HUDEP-2 (cell line): ENCODE data around the gene PTER.

Experiments used
- DNase-seq, 76 experiments: peaks; one replicate each; lab custom pipeline; 2025; ENCODE audit not compliant: unreplicated experiment in 76 of 76; lab: John Stamatoyannopoulos, UW

PTER gene

DNA sequence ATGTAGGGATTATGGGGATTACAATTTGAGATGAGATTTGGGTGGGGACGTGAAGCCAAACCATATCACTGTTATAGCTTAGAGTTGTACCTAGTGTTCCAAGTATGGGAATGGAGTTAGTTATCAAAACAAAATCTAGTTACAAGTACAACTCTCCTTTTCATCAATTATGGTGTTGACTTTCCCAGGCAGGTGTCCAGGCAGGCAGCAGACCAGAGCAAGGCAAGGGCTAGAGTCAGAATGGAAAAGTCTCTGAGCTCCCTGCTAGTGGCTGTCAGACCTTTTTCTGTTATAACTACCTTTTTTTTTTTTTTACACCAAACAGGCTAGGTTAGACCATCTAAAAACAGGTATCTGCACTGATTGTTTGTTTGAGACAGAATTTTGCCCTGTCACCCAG is 29.2 kb downstream of the PTER start:
- DNase-seq: no peak

DNA sequence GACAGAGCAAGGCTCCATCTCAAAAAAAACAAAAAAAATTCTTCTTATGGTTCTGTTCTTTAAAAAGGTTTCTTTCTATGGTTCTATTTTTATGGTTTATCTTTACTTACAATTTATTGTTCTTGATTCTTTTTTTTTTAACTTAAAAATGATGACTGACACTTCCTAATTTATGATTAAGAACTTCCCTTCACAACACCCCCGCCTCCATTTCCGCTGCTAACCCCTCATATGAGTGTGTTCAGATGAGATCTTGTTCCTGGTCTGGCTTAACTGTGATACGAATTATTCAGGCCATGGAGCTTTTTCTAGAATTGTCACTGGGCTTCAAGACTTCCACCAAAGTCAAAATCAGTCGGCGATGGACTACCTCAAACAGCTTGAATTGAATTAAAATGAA is 33.9 kb downstream of the PTER start:
- no peak for DNase-seq

GRCh38 chr10:16472828-16473227 is 36.0 kb downstream of the PTER start:
- DNase-seq: no peak

GRCh38 chr10:16477757-16478156 is 40.9 kb downstream of the PTER start:
- DNase-seq: no peak

DNA sequence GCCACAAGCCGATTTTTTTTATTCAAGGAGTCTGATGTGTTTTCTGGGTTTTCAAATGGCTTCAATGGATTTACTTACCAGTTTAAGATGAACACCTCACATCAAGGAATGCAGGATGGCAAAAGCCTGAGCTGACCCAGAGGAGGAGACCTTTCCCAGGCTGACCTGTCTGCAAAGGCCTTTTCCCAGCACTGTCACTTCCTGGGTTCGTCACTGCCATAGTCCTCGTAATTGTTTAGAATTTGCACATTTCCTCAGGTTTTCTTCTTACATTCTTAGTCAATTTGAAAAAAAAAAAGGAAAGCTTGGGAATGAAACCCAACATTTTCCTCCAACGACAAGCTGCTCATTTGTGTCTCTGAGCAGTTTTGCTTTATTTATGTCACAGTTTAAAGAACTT is 42.0 kb downstream of the PTER start:
- DNase-seq: no peak

GRCh38 chr10:16481052-16481728 is 44.4 kb downstream of the PTER start:
- DNase-seq: no peak

DNA sequence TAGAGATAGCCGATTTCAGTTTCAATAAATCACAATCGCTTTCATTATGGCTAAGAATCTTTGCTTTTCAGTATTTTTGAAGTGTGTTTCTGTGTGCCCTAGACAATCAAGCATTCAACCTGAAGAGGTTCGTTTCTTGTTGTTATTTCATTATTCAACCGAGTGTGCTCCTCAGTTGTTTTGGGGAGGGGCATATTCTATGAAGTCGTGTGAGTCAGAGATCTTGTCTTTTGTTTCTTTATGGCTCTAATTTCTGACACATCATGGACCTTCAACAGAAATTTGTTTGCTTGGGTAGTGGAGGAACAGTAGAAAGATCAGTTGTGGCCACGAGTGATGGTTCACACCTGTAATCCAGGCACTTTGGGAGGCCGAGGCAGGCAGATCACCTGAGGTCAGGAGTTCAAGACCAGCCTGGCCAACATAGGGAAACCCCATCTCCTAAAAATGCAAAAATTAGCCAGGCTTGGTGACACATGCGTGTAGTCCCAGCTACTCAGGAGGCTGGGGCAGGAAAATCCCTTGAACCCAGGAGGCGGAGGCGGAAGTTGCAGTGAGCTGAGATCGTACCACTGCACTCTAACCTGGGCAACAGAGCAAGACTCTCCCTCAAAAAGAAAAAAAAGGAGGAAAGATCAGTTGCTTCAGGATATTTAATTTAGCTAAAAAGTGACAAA is 46.6 kb downstream of the PTER start:
- no peak for DNase-seq

GRCh38 chr10:16490511-16490910 is 53.7 kb downstream of the PTER start:
- DNase-seq: no peak

DNA sequence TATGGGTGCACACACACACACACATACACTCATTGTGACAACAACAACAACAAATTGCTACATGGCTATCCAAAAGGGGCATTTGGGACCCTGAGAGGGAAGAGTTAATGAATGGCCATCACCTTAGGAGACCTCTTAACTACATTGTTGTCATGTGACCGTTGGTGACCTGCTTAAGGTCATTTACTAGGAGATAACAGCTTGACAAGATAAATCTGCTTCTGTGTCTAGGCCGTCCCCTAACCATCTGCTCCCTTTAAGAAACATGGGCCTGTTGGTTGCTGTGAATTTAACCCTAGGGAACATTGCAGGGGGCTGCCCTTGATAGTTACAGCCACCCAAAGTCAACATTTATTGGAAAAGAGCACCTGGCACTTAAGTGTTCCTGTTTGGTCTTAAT is 55.1 kb downstream of the PTER start:
- DNase-seq: no peak

DNA sequence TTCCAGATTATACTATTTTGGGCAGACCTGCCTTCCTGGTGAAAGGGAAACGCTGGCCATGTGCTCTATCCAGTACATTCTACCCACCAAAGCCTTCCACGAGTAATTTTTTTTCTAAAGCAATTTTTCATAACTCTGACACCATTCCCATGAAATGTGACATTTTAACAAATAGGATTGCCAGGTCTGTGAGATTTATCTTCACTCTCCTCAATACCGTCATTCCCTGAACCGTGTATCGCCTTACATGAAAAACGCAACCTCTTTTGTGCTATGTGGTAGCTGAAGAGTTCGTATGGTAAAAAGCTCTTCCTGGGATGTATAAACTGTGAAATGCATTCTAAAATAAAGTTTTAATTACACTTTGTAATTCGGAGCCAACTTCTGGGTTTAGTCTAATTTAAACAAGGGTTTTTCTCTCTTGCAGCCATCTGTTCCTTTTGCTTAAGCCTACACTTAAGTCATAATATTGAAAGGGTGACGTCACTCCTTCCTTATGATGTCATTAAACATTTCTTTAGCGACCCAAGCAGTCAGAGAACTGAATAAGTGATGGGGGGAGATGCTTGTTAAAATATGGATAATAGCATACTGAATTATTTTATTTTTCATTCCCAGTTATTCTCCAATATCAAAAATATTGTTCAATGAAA is 57.2 kb downstream of the PTER start:
- no peak for DNase-seq

GRCh38 chr10:16497911-16498310 is 61.1 kb downstream of the PTER start:
- no peak for DNase-seq

- DNase-seq: no peak
Measured at GRCh38 chr10:16505161-16505560, 68.4 kb downstream of the PTER start.

- DNase-seq: no peak
Measured at GRCh38 chr10:16509996-16510395, 73.2 kb downstream of the PTER start.

- DNase-seq: no peak
Measured at GRCh38 chr10:16510843-16511242, 74.0 kb downstream of the PTER start.

- no peak for DNase-seq
Measured at GRCh38 chr10:16518822-16519221, 82.0 kb downstream of the PTER start.

GRCh38 chr10:16519250-16519907 is 82.6 kb downstream of the PTER start:
- no peak for DNase-seq

GRCh38 chr10:16519908-16520861 is 83.4 kb downstream of the PTER start:
- peak in 3 of 76 experiments; percentile 2 to 7 (median 3) for DNase-seq

- DNase-seq: peak in 24 of 76 experiments; percentile 3 to 42 (median 14)
Measured at GRCh38 chr10:16520900-16521299, 84.1 kb downstream of the PTER start.

DNA sequence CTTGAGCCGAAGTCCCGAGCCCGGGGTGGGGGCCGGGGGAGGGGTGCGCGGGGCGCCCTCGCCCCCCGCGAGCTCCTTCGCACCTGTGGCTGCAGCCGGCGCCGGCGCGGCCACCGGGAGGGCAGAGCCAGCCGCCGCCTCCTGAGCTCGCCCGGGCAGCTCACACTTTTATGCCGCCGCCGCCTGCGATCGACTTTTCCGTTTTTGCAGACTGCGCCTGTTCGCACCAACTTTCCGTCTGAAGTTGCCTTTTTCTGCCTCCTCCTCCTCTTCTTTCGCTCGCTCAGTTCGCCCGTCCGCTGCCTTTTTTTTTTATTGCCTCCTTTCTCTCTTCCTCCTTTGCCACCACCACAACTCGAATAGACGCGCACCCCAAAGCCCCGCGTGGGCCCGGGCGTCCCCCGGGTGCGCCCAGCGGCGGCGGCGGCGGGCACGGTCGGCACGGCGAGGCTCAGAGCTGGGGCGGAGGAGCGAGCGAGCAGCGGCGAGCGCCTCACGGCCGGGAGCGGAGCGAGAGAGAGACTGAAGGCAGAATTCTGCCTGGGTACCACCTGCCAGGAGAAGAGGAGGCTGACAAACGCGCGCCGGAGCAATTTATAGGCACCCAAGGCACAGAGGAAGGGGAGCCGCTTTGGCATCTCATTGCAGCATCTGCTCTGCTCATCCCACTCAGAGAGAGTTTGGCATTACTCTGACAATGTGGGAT is 84.7 kb downstream of the PTER start, which contains the start of gene C1QL3:
C1QL3 (minus strand) TSS at position 569 of the 706 bp plus-strand sequence. CDS start 814 bp downstream, outside the sequence.
- DNase-seq: peak in 4 of 76 experiments; percentile 7 to 15 (median 13)

DNA sequence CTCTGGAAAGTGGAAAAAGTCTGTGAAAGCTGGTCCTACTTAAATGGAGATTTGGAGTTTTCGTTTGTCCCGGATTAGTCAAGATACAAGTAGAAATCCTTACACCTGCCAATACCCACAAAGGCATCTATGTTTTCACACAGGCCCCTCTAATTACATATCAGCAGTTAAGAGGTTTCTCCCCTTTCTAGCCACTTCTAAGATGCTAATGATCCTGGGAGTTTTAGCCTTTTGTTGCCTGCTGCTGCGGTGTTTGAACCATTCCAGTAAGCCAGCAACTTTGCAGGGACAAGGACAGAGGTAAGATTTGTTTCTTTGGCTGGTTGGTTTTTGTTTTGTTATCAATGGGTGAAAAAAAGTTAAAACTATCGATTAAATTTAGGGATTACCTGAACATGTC is 90.6 kb downstream of the PTER start:
- no peak for DNase-seq
